Lung (tissue), 12 donors: ENCODE results near the gene TMEM242. TPM values are rescaled to one million over a fixed set of nuclear protein-coding genes. Genes with fewer than 3 reads are reported as not detected.
"Not testable (repeated sequence)": the region's sequence is repeated elsewhere in the genome, so short reads cannot be mapped to it uniquely, and the experiment has no call there.

Experiments
- ATAC-seq: fragments of 200-7000 bp; cut with Tn5 transposase; one replicate; pipeline ENCODE4 v1.9.1; 2020; ENCODE audit warnings: moderate number of reproducible peaks; ENCODE audit not compliant: insufficient read depth, low FRiP score
- DNase-seq, 3 donors: peaks; one replicate each; pipeline ENCODE4 v3.0.0-alpha.2; 2013 to 2017
- H3K27ac ChIP-seq, 2 donors: one replicate each; pipeline ENCODE4 v1.5.1; 2013; ENCODE audit warnings: mild to moderate bottlenecking in 2 of 2, moderate library complexity in 2 of 2, control low read depth in 1 of 2, inconsistent platforms in 1 of 2, low read depth in 1 of 2, low read length in 1 of 2
- H3K27me3 ChIP-seq, 3 donors: one replicate each; pipeline ENCODE4 v1.5.1; 2013; ENCODE audit warnings: low read length in 2 of 3; ENCODE audit not compliant: control insufficient read depth in 3 of 3, insufficient read depth in 3 of 3
- H3K36me3 ChIP-seq, 4 donors: one replicate each; pipeline ENCODE4 v1.5.1; 2013; ENCODE audit warnings: low read length in 4 of 4, mild to moderate bottlenecking in 1 of 4, moderate library complexity in 1 of 4; ENCODE audit not compliant: control insufficient read depth in 4 of 4, insufficient read depth in 4 of 4
- H3K4me1 ChIP-seq, 5 donors: one replicate each; pipeline ENCODE4 v1.5.1; 2013; ENCODE audit warnings: low read length in 5 of 5, mild to moderate bottlenecking in 2 of 5, moderate library complexity in 1 of 5; ENCODE audit not compliant: control insufficient read depth in 5 of 5, insufficient read depth in 5 of 5
- H3K4me3 ChIP-seq: one replicate; pipeline ENCODE4 v1.5.1; 2013; ENCODE audit warnings: mild to moderate bottlenecking, control low read depth, moderate library complexity
- H3K9ac ChIP-seq, 2 donors: one replicate each; pipeline ENCODE4 v1.5.1; 2013; ENCODE audit warnings: low read length in 2 of 2, control low read depth in 1 of 2; ENCODE audit not compliant: insufficient read depth in 1 of 2
- H3K9me3 ChIP-seq, 4 donors: one replicate each; pipeline ENCODE4 v1.5.1; 2013; ENCODE audit warnings: low read length in 3 of 4, mild to moderate bottlenecking in 1 of 4, moderate library complexity in 1 of 4; ENCODE audit not compliant: control insufficient read depth in 4 of 4, insufficient read depth in 3 of 4
- CTCF ChIP-seq: IDR thresholded peaks from 2 replicates; pipeline ENCODE4 v1.5.1; 2012; ENCODE audit warnings: mild to moderate bottlenecking; ENCODE audit errors: control extremely low read depth, extremely low read depth
- WGBS, 2 donors: extraction: QIAGEN DNeasy Blood & Tissue Kit; methylation state at CpG; one replicate each; pipeline ENCODE4 v1.1.7; 2013; 5-methylcytosine and 5-hydroxymethylcytosine counted together
- polyA plus RNA-seq, 2 donors: library from polyadenylated mRNA; stranded (reverse); fragments of 200-250 nt; gene quantifications; one replicate each; pipeline ENCODE4 v1.2.1, GENCODE V29; 2013
- total RNA-seq, 2 donors: library from RNA; depleted of rRNA in 1 of 2; stranded (reverse); fragments of >200 nt in 1 of 2; gene quantifications; one replicate each; pipeline ENCODE4 v1.2.1, GENCODE V29; 2014 to 2021
- donor health status: control.
- donor health status: control.
- donor health status: Bipolar disorder and iron deficiency.
- donor health status: healthy.
- donor health status: DM: yes; HTN: yes; CAD: no.

The TMEM242 gene
- total and polyA plus RNA-seq, 4 donors = 4.4 to 11.5 (median 8.3) TPM

- DNase-seq (no peak), ATAC-seq (no peak)
- Histone ChIP-seq H3K4me3 (no peak overlapping the region), H3K36me3 (no peaks in the 10 kb centered on the region), H3K27me3 (no peaks in the 10 kb centered on the region), H3K4me1 (no peaks in the 10 kb centered on the region), H3K27ac (no peak overlapping the region), H3K9me3 (no peaks in the 10 kb centered on the region), H3K9ac (no peak overlapping the region)
- no peak for TF ChIP-seq CTCF
- 83 to 94% methylated on average over 1 of the region's 1 CpG for WGBS, 2 donors
Observed at GRCh38 chr6:157339432-157339831, 16.1 kb upstream of the TMEM242 start.

DNA sequence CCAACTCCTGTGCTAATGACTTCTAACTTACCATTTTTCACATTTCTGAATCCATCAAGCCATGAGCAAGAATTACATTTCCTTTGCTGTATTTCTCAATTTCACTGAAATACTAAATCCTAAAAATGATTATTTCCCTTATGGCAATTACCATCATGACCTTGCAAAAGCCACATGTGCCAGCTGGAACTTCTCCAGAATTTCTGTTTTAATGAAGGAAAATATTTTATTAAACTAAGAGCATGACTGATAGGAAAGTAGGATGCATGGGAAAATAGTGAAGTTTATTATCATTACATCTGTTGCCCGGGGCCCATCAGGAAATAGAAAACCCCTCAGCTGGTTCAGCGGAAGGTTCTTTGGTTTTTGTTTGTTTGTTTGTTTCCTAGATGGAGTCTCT, 14.4 kb upstream of the TMEM242 start:
- Histone ChIP-seq H3K36me3 (no peaks in the 10 kb centered on the region), H3K27me3 (no peaks in the 10 kb centered on the region), H3K9me3 (no peaks in the 10 kb centered on the region), H3K27ac (no peak overlapping the region), H3K4me3 (no peak overlapping the region), H3K9ac (no peak overlapping the region), H3K4me1 (no peaks in the 10 kb centered on the region)
- TF ChIP-seq CTCF = no peak
- peak in 2 of 3 donors; percentile 50 to 54 for DNase-seq
- no peak for ATAC-seq
- 47 to 64% methylated on average over 2 of the region's 2 CpGs for WGBS, 2 donors

GRCh38 chr6:157337276-157337675, 14.0 kb upstream of the TMEM242 start:
- not testable (repeated sequence) for H3K27ac ChIP-seq, DNase-seq, H3K4me1 ChIP-seq, H3K4me3 ChIP-seq, ATAC-seq, H3K36me3 ChIP-seq, H3K9ac ChIP-seq, H3K9me3 ChIP-seq, H3K27me3 ChIP-seq
- 74 to 78% methylated on average over 3 of the region's 3 CpGs for WGBS, 2 donors

GRCh38 chr6:157335829-157336228, 12.5 kb upstream of the TMEM242 start:
- H3K36me3 ChIP-seq = no peaks in the 10 kb centered on the region
- H3K27ac ChIP-seq = no peak overlapping the region
- no peak overlapping the region for H3K4me3 ChIP-seq
- no peaks in the 10 kb centered on the region for H3K27me3 ChIP-seq
- no peak overlapping the region for H3K9ac ChIP-seq
- DNase-seq = no peak
- WGBS, 2 donors = 66% methylated on average over 6 of the region's 6 CpGs
- no peak for ATAC-seq
- no peak for TF ChIP-seq CTCF
- no peaks in the 10 kb centered on the region for H3K4me1 ChIP-seq
- no peaks in the 10 kb centered on the region for H3K9me3 ChIP-seq
